Renal pelvis (tissue), 4 donors: ENCODE measurements around the gene CDKAL1. TPM values are rescaled to one million over a fixed set of nuclear protein-coding genes. Genes with fewer than 3 reads are reported as not detected.
"Not testable (repeated sequence)": the region's sequence is repeated elsewhere in the genome, so short reads cannot be mapped to it uniquely, and the experiment has no call there.

ENCODE experiments used
- DNase-seq: peaks from one replicate; pipeline ENCODE4 v3.0.0-alpha.2; 2013
- polyA plus RNA-seq, 3 donors: library from polyadenylated mRNA; unstranded; fragments of 120-200 nt; gene quantifications; one replicate each; pipeline ENCODE4 v1.2.1, GENCODE V29; 2013; ENCODE audit not compliant: insufficient read length in 3 of 3

CDKAL1 gene
- polyA plus RNA-seq, 3 donors, result 15.9 to 22.8 (median 18.7) TPM

GRCh38 chr6:20584100-20584731 lies 50.0 kb downstream of the CDKAL1 start:
- DNase-seq, result no peak

- no peak for DNase-seq
Measured at GRCh38 chr6:20589266-20589665, 55.0 kb downstream of the CDKAL1 start.

- not testable (repeated sequence) for DNase-seq
Measured at GRCh38 chr6:20590476-20590875, 56.2 kb downstream of the CDKAL1 start.

GRCh38 chr6:20594299-20594853 lies 60.1 kb downstream of the CDKAL1 start:
- DNase-seq, result not testable (repeated sequence)

- no peak for DNase-seq
Measured at GRCh38 chr6:20599302-20600051, 65.2 kb downstream of the CDKAL1 start.

GRCh38 chr6:20600831-20601230 lies 66.6 kb downstream of the CDKAL1 start:
- DNase-seq, result no peak

GRCh38 chr6:20604159-20604558 lies 69.9 kb downstream of the CDKAL1 start:
- no peak for DNase-seq

- no peak for DNase-seq
Measured at GRCh38 chr6:20605061-20605460, 70.8 kb downstream of the CDKAL1 start.

- DNase-seq, result no peak
Measured at GRCh38 chr6:20605581-20605980, 71.3 kb downstream of the CDKAL1 start.

GRCh38 chr6:20606831-20607230 lies 72.6 kb downstream of the CDKAL1 start:
- DNase-seq, result no peak

- no peak for DNase-seq
Measured at GRCh38 chr6:20608356-20608755, 74.1 kb downstream of the CDKAL1 start.

GRCh38 chr6:20608905-20609304 lies 74.6 kb downstream of the CDKAL1 start:
- no peak for DNase-seq

GRCh38 chr6:20609924-20610323 lies 75.7 kb downstream of the CDKAL1 start:
- not testable (repeated sequence) for DNase-seq

GRCh38 chr6:20610636-20611370 lies 76.5 kb downstream of the CDKAL1 start:
- DNase-seq, result no peak

GRCh38 chr6:20617537-20617936 lies 83.3 kb downstream of the CDKAL1 start:
- not testable (repeated sequence) for DNase-seq

GRCh38 chr6:20620043-20620442 lies 85.8 kb downstream of the CDKAL1 start:
- no peak for DNase-seq

GRCh38 chr6:20623761-20624160 lies 89.5 kb downstream of the CDKAL1 start:
- DNase-seq, result no peak

GRCh38 chr6:20626165-20626564 lies 91.9 kb downstream of the CDKAL1 start:
- DNase-seq, result no peak

- DNase-seq, result no peak
Measured at GRCh38 chr6:20629509-20629908, 95.3 kb downstream of the CDKAL1 start.

GRCh38 chr6:20630136-20630535 lies 95.9 kb downstream of the CDKAL1 start:
- no peak for DNase-seq

GRCh38 chr6:20630617-20631548 lies 96.6 kb downstream of the CDKAL1 start:
- peak; percentile 16 for DNase-seq
